Head of caudate nucleus (tissue), 42 donors: ENCODE data around the gene ASCC1.
"Not testable (repeated sequence)": the region's sequence is repeated elsewhere in the genome, so short reads cannot be mapped to it uniquely, and the experiment has no call there.

Experiments used
- DNase-seq, 42 donors: peaks; one replicate each; pipeline versions ENCODE4 v3.0.0 to v3.0.0-alpha.2; 2020 to 2021; ENCODE audit warnings: mixed read lengths in 7 of 42
- intact Hi-C: fragments of 100-400 bp; cut with DNase I; formaldehyde crosslinking; loops from one replicate; pipeline ENCODE4 v1.15.0; 2022

Gene ASCC1

DNA sequence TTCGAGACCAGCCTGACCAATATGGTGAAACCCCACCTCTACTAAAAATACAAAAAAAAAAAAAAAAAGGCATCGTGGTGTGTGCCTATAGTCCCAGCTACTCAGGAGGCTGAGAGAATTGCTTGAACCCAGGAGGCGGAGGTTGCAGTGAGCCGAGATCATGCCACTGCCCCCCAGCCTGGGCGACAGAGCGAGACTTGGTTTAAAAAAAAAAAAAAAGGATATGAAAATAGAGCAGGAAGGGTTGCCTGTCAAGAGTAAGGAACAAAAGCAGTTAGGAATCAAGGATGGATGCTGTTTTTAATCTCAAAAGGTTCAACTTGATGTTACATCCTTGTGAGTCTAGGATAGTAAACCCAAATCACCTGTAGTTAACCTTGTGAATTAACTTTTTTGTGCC, 11.8 kb upstream of the ASCC1 start:
- intact Hi-C loops: no loop called here
- peak in 2 of 42 donors; percentile 4 to 26 for DNase-seq

GRCh38 chr10:72226418-72227027, 10.4 kb upstream of the ASCC1 start:
- peak in 21 of 42 donors; percentile 15 to 75 (median 39) for DNase-seq
- intact Hi-C loops: no loop called here

GRCh38 chr10:72224191-72224590, 8.1 kb upstream of the ASCC1 start:
- DNase-seq: peak in 3 of 42 donors; percentile 25 to 39 (median 27)

GRCh38 chr10:72223743-72224101, 7.6 kb upstream of the ASCC1 start:
- intact Hi-C loops: no loop called here
- peak in 3 of 42 donors; percentile 16 to 39 (median 33) for DNase-seq

More at GRCh38 chr10:72224191-72224590, 8.1 kb upstream of the ASCC1 start:
- intact Hi-C loops: not testable (repeated sequence)

DNA sequence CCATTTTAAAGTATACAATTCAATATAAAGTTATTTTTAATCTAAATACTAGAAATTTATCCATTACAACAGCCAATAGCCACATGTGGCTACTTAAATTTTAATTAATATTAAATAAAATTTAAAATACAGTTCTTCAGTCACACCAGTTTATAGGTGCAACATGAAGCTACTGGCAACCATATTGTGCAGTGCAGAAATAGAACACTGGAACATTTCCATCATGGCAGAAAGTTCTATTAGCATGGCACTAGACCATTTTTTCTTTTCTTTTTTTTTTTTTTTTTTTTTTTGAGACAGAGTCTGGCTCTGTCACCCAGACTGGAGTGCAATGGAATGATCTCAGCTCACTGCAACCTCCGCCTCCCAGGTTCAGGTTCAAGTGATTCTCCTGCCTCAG, 5.2 kb upstream of the ASCC1 start:
- intact Hi-C loops: no loop called here
- DNase-seq: peak in 1 of 42 donors; percentile 18

DNA sequence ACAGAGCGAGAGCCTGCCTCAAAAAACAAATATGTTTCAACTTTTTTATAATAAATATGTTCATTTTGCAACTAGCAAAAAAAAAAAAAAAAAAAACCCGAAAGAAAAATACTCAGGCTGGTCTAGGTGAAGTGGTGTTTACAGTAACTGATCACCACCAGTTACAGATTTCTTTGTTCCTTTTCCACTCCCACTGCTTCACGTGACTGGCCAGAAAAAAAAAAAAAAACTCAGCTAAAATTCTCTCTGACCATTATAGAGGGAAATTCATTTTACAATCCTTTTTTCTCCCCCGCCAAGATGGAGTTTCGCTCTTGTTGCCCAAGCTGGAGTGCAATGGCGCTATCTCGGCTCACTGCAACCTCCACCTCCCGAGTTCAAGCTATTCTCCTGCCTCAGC, 4.6 kb upstream of the ASCC1 start:
- peak in 1 of 42 donors; percentile 22 for DNase-seq
- intact Hi-C loops: no loop called here

DNA sequence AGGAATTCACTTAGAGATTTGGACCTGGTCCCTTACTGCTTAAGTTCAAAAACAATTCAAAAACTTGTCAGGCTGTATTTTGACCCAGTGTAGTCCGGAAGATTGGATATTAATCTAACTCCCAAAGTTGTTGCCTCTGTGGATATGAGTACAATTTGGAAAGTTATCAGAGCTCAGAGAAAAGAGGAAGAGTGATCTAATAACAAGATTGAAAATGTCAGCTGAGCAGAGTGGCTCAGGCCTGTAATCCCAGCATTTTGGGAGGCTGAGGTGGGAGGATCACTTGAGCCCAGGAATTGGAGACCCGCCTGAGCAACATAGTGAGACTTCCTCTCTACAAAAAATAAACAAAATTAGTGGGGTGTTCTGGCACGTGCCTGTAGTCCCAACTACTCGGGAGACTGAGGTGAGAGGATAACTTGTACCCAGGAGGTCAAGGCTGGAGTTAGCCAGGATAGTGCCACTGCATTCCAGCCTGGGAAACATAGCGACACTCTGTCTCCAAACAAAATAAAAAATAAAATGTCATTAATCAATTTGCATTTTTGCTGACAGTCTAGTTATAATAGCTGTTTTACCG, 3.2 kb upstream of the ASCC1 start:
- intact Hi-C loops: loop anchor here (5.0 to 10.0 kb wide), 3 partner anchors 55 to 165 kb away; partner anchors contain the start of gene DDIT4
- DNase-seq: peak in 3 of 42 donors; percentile 8 to 19 (median 15)

- DNase-seq: peak in 1 of 42 donors; percentile 1
- intact Hi-C loops: loop anchor here (5.0 to 10.0 kb wide), 3 partner anchors 56 to 164 kb away; partner anchors contain the start of gene DDIT4
Measured at GRCh38 chr10:72218726-72219125, 2.6 kb upstream of the ASCC1 start.

DNA sequence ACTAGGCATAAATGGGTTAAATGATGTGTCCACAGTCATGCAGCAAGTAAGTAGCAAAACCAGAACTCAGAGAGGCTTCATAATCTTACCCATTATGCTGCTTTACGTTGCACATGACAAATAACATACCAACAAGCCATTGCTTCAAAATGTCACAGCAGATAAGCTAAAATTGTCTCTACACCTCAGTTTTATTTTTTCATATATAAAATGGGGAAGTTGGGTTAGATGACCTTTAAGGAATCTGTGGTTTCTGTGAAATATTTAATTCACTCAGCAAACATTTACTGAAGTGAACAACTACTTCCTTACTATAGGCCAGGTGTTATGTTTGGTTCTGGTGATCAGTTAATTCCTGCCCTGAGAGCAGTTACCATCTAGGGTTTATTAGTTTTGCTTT, 2.2 kb upstream of the ASCC1 start:
- intact Hi-C loops: loop anchor here (5.0 to 10.0 kb wide), 3 partner anchors 56 to 164 kb away; partner anchors contain the start of gene DDIT4

GRCh38 chr10:72211832-72212231, 4.2 kb downstream of the ASCC1 start:
- intact Hi-C loops: loop anchor here (10.0 kb wide), 2 partner anchors 63 to 157 kb away; partner anchors contain the start of gene DDIT4
- peak in 2 of 42 donors; percentile 7 to 10 for DNase-seq

More for the DNA sequence above, 2.2 kb upstream of the ASCC1 start:
- DNase-seq: no peak

- DNase-seq: peak in 3 of 42 donors; percentile 7 to 16 (median 7)
- intact Hi-C loops: loop anchor here (10.0 kb wide), 2 partner anchors 63 to 157 kb away; partner anchors contain the start of gene DDIT4
Measured at GRCh38 chr10:72211381-72211780, 4.7 kb downstream of the ASCC1 start.

DNA sequence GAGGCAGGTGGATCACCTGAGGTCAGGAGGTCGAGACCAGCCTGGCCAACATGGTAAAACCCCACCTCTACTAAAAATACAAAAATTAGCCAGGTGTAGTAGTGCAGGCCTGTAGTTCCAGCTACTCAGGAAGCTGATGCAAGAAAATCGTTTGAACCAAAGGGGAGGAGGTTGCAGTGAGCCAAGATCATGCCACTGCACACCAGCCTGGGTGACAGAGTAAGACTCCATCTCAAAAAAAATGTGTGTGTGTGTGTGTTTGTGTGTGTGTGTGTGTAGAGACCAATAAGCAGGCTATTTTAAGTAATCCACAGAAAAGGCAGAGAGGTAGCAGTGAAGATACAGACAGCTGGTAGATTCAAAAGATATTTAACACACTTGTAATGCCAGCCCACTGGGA, 7.5 kb downstream of the ASCC1 start:
- intact Hi-C loops, DNase-seq: not testable (repeated sequence)

DNA sequence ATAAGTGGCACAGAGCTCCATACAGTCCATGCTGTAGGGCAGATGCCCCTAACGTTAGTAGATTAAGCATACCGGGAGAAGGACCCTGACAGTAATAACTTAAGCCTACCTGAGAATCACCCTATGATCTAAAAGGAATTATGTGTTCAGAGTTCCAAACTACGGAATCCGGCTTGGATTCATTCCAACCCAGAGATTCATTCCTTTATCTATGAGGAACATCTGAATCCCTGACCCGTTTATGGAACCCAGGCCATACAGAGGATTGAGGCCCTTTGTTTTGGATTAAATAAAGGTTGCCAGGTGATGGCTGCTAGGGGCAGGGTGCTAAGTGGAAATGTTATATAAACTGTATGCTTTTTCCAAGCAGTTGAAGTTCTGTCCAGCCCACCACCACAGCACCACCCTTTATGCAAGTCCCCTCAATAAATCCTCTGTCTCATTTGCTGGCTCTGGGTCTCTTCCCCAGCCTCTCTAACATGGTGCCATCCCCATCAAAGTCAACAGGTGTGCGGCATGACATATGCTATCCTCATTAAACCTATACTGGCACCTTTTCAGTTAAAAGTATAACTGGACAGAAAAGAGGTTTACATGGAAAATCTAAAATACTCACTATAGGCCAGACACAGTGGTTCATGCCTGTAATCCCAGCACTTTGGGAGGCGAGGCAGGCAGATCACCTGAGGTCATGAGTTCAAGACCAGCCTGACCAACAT, 9.4 kb downstream of the ASCC1 start:
- no peak for DNase-seq
- intact Hi-C loops: no loop called here

DNA sequence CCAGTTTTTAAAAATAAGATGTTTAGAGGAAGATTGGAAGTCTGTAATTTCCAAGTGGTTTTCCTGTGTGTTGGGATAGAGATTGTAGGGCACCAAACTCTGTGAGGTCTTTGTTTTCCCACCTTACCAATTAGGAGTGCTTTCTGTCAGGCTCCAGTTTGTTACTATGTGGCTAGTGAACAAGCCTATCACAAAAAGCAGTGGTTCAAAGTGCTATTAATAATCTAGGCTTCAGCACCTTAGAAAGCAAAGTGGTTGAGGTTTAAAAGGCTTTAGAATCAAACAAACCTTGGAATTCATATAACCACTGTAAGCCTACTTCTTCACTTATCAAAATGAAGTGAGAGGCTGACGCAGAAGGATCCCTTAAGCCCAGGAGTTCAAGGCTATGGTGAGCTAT, 11.4 kb downstream of the ASCC1 start:
- DNase-seq: no peak
- intact Hi-C loops: no loop called here

- intact Hi-C loops: no loop called here
- peak in 1 of 42 donors; percentile 10 for DNase-seq
Measured at GRCh38 chr10:72204296-72204695, 11.8 kb downstream of the ASCC1 start.

DNA sequence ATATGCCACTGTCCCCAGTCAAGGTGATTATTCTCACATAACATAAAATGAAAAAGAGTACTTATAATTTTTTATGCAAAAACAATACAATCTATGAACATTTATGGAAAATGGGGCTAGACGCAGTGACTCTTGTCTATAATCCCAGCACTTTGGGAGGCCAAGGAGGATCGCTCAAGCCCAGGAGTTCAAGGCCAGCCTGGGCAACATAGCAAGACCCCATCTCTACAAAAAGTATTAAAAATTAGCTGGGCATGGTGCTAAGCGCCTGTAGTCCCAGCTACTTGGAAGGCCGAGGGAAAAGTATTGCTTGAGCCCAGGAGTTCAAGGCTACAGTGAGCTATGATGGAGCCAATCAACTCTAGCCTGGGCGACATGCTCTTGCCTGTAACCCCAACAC, 14.8 kb downstream of the ASCC1 start:
- no peak for DNase-seq
- intact Hi-C loops: no loop called here

GRCh38 chr10:72200883-72201282, 15.2 kb downstream of the ASCC1 start:
- intact Hi-C loops: no loop called here
- DNase-seq: no peak

DNA sequence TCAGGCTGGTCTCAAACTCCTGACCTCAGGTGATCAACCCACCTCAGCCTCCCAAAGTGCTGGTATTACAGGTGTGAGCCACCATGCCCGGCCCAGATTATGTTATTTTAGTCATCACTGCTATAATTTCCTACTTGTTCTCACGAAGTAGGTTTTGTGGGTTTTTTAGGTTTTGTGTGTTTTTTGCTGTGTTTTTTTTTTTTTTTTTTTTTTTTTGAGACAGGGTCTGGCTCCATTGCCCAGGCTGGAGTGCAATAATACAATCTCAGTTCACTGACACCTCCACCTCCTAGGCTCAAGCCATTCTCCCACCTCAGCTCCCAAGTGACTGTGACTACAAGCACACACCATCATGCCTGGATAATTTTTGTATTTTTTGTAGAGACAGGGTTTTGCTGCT, 21.1 kb downstream of the ASCC1 start:
- intact Hi-C loops: loop anchor here (10.0 kb wide), 1 partner anchor 50 kb away; no protein-coding TSS in a partner anchor
- DNase-seq: no peak

GRCh38 chr10:72186982-72187330, 29.1 kb downstream of the ASCC1 start:
- intact Hi-C loops: no loop called here

More at GRCh38 chr10:72186982-72187330, 29.1 kb downstream of the ASCC1 start:
- DNase-seq: no peak
